GM19023 (cell line): Measurements from ENCODE around the gene KCNJ16.
"Not testable (repeated sequence)": the region's sequence is repeated elsewhere in the genome, so short reads cannot be mapped to it uniquely, and the experiment has no call there.

ENCODE experiments used
- ATAC-seq: cut with Tn5 transposase; IDR thresholded peaks from one replicate; pipeline ENCODE4 v1.9.1; 2021; ENCODE audit warnings: mild to moderate bottlenecking, moderate library complexity; ENCODE audit not compliant: unreplicated experiment

The KCNJ16 gene

GRCh38 chr17:70074956-70075355 lies at the start of gene KCNJ16:
TSS of gene KCNJ16 (plus strand) at chr17:70075225. CDS start at chr17:70132088, 56,863 bp downstream.
- ATAC-seq, result no peak

GRCh38 chr17:70028397-70028796 lies 46.6 kb upstream of the KCNJ16 start:
- ATAC-seq, result no peak

GRCh38 chr17:70028978-70029767 lies 45.9 kb upstream of the KCNJ16 start:
- no peak for ATAC-seq

GRCh38 chr17:70030371-70030770 lies 44.7 kb upstream of the KCNJ16 start:
- no peak for ATAC-seq

GRCh38 chr17:70031341-70031740 lies 43.7 kb upstream of the KCNJ16 start:
- ATAC-seq, result no peak

GRCh38 chr17:70033165-70033564 lies 41.9 kb upstream of the KCNJ16 start:
- no peak for ATAC-seq

- ATAC-seq, result no peak
These were observed 40.9 kb upstream of the KCNJ16 start for GRCh38 chr17:70034158-70034557.

- no peak for ATAC-seq
These were observed 37.5 kb upstream of the KCNJ16 start for GRCh38 chr17:70037498-70037897.

- no peak for ATAC-seq
These were observed 34.7 kb upstream of the KCNJ16 start for GRCh38 chr17:70040336-70040735.

GRCh38 chr17:70041061-70041460 lies 34.0 kb upstream of the KCNJ16 start:
- no peak for ATAC-seq

GRCh38 chr17:70041540-70041939 lies 33.5 kb upstream of the KCNJ16 start:
- no peak for ATAC-seq

GRCh38 chr17:70045780-70046179 lies 29.2 kb upstream of the KCNJ16 start:
- not testable (repeated sequence) for ATAC-seq

- ATAC-seq, result no peak
These were observed 27.2 kb upstream of the KCNJ16 start for GRCh38 chr17:70047619-70048419.

- no peak for ATAC-seq
These were observed 25.0 kb upstream of the KCNJ16 start for GRCh38 chr17:70049801-70050591.

GRCh38 chr17:70050931-70051330 lies 24.1 kb upstream of the KCNJ16 start:
- no peak for ATAC-seq

GRCh38 chr17:70053241-70054234 lies 21.5 kb upstream of the KCNJ16 start:
- ATAC-seq, result no peak

GRCh38 chr17:70055000-70055399 lies 20.0 kb upstream of the KCNJ16 start:
- ATAC-seq, result no peak

- no peak for ATAC-seq
These were observed 16.0 kb upstream of the KCNJ16 start for GRCh38 chr17:70059071-70059470.

- no peak for ATAC-seq
These were observed 15.4 kb upstream of the KCNJ16 start for GRCh38 chr17:70059649-70060048.

GRCh38 chr17:70060415-70060814 lies 14.6 kb upstream of the KCNJ16 start:
- ATAC-seq, result no peak
